ENCODE results near the gene PDHB.

DNA sequence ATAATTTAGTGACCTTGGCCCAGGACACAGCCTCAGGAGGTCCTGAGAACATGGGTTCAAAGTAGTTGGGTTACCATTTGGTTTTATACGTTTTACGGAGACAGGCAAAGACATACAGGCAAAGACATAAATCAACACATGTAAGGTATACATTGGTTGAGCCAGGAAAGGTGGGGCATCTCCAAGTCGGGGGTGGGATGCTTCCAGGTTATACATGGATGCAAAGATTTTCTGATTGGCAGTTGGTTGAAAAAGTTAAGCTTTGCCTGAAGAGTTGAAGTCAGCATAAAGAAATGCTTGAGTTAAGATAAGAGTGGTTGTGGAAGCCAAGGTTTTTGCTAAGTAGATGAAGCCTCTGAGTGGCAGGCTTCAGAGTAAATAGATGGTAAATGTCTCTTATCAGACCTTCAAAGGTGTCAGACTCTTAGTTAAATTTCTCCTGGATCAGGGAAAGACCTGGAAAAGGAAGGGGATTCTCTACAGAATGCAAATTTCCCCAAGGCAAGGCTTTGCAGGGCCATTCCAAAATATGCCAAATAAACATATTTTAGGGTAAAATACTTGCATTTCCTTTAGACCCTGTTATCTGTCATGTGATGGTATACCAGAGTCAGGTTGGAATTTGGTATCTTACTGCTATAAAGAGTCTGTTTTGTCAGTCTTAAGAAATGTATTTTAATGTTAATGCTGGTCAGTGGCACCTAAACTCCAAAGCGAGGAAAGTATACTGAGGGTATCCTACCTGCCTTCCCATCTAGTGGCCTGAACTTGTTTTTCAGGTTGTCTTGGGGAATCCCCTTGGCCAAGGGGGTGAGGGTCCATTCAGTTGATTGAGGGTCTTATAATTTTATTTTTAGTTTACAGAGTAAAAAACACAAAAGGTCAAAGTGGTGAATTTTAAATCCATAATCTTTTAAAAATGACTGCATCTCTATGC lies 8.2 kb upstream of the PDHB start:
- no peak for TF ChIP-seq EZH2 (IDR thresholded peaks at IDR 0.05; ENCODE audit: low read length, missing control alignments)
- TF ChIP-seq, protein P1, sequence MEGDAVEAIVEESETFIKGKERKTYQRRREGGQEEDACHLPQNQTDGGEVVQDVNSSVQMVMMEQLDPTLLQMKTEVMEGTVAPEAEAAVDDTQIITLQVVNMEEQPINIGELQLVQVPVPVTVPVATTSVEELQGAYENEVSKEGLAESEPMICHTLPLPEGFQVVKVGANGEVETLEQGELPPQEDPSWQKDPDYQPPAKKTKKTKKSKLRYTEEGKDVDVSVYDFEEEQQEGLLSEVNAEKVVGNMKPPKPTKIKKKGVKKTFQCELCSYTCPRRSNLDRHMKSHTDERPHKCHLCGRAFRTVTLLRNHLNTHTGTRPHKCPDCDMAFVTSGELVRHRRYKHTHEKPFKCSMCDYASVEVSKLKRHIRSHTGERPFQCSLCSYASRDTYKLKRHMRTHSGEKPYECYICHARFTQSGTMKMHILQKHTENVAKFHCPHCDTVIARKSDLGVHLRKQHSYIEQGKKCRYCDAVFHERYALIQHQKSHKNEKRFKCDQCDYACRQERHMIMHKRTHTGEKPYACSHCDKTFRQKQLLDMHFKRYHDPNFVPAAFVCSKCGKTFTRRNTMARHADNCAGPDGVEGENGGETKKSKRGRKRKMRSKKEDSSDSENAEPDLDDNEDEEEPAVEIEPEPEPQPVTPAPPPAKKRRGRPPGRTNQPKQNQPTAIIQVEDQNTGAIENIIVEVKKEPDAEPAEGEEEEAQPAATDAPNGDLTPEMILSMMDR (conservative IDR thresholded peaks at IDR 0.05 in 1 of 2, IDR thresholded peaks at IDR 0.05 in 1 of 2; ENCODE audit: low read depth in 1 of 2, low read length in 2 of 2) = no peak
